Measurements from ENCODE around the gene PROCA1. TPM values are rescaled to one million over a fixed set of nuclear protein-coding genes. Genes with fewer than 3 reads are reported as not detected.
A peak's percentile ranks its signal among the peaks of the same experiment; 100 is the strongest.

Gene PROCA1
- total and polyA plus RNA-seq, 2 of the 8 experiments (the other 6 are each of a cell fraction or from before 2014, with no cell fraction given) = 21.2 to 26.3 TPM

GRCh38 chr17:28661635-28662526 lies 49.8 kb downstream of the PROCA1 start, which contains the start of the genes SDF2 and SUPT6H:
Gene SDF2, minus strand, starts transcription at chr17:28661906. Its CDS starts 30 bp downstream, at chr17:28661876.
Gene SUPT6H, plus strand, starts transcription at chr17:28662205. Its CDS starts 11,197 bp downstream, at chr17:28673402.
- Histone ChIP-seq H3K4me2 (ENCODE audit: insufficient read depth in 1 of 2, low read depth in 2 of 2, low read length in 2 of 2) (peak within 1 kb of the TSS; percentile 74 to 81), H2BK12ac (ENCODE audit: low read depth, low read length) (peak within 1 kb of the TSS; percentile 23; the same call in 1 of the 2 replicates), H4K91ac (replicated peaks; ENCODE audit: insufficient read length, low read length) (peak within 1 kb of the TSS; percentile 93), H3K23ac (ENCODE audit: insufficient read length) (no peak within 1 kb of the TSS), H3K27me3 (replicated peaks in 1 of 4; ENCODE audit: control insufficient read depth in 3 of 4, extremely low read depth in 1 of 4, insufficient read depth in 3 of 4, low read length in 3 of 4) (no peaks in the 10 kb centered on the region), H2BK20ac (ENCODE audit: low read length) (0 out of 2 replicates have a peak within 1 kb of the TSS, but pooled peaks have one; percentile 28), H3K79me1 (ENCODE audit: low read depth, low read length) (peaks cover 8% of the 10 kb centered on the region), H3K14ac (ENCODE audit: insufficient read length) (no peak within 1 kb of the TSS), H3K9me3 (ENCODE audit: insufficient read depth in 2 of 2, low read depth in 1 of 2, low read length in 1 of 2) (peaks cover 0 to 17% of the 10 kb centered on the region in 2 experiments; a peak in 3 of 4 replicates), H2AK5ac (ENCODE audit: low read depth, low read length) (no peak within 1 kb of the TSS), H3K9ac (replicated peaks in 1 of 4; ENCODE audit: extremely low read depth in 1 of 4, low read depth in 3 of 4, low read length in 3 of 4) (peak within 1 kb of the TSS; percentile 73 to 96 (median 93)), H4K8ac (ENCODE audit: extremely low read depth, insufficient read depth, low read length) (peak within 1 kb of the TSS; percentile 92; the same call in 1 of the 2 replicates), H3K23me2 (ENCODE audit: low read depth, low read length) (peaks cover 3% of the 10 kb centered on the region; the same call in 1 of the 2 replicates), H3K18ac (ENCODE audit: extremely low read depth, low read length) (peak within 1 kb of the TSS; percentile 95), H2BK5ac (ENCODE audit: low read depth, low read length) (peak within 1 kb of the TSS; percentile 66), H3K79me2 (ENCODE audit: control insufficient read depth in 1 of 2, insufficient read depth in 2 of 2, low read length in 2 of 2) (peaks cover 28 to 71% of the 10 kb centered on the region in 2 experiments), H3K4ac (replicated peaks; ENCODE audit: insufficient read length, low read depth, low read length) (no peak within 1 kb of the TSS), H2BK15ac (ENCODE audit: low read length) (peak within 1 kb of the TSS; percentile 18; the same call in 1 of the 2 replicates), H3K27ac (ENCODE audit: low read depth, low read length) (peak within 1 kb of the TSS; percentile 92), H2BK120ac (replicated peaks; ENCODE audit: low read depth, low read length) (peak within 1 kb of the TSS; percentile 95), H2AFZ (ENCODE audit: low read length) (peak within 1 kb of the TSS; percentile 96), H3K56ac (replicated peaks; ENCODE audit: insufficient read length, low read depth, low read length) (peak within 1 kb of the TSS; percentile 73), H3K36me3 (ENCODE audit: control insufficient read depth in 2 of 4, insufficient read depth in 4 of 4, low read length in 3 of 4) (peaks cover 0 to 25% (median 11%) of the 10 kb centered on the region in 4 experiments; a peak in 4 of 8 replicates), H4K5ac (ENCODE audit: insufficient read length, low read depth, low read length) (peak within 1 kb of the TSS; percentile 95), H4K20me1 (replicated peaks in 1 of 2; ENCODE audit: control insufficient read depth in 1 of 2, insufficient read depth in 2 of 2, low read length in 2 of 2) (peaks cover 0 to 12% of the 10 kb centered on the region in 2 experiments), H3K4me1 (replicated peaks in 1 of 4; ENCODE audit: control insufficient read depth in 3 of 4, insufficient read depth in 4 of 4, low read length in 3 of 4) (peaks cover 0 to 2% (median 0%) of the 10 kb centered on the region in 4 experiments; a peak in 3 of 7 replicates), H3K4me3 (ENCODE audit: extremely low read depth in 1 of 4, insufficient read depth in 2 of 4, low read depth in 3 of 4, low read length in 4 of 4) (peak within 1 kb of the TSS; percentile 85 to 99 (median 96))
- peak in 1 of 2 experiments; percentile 98 for DNase-seq (ENCODE audit: low read depth in 1 of 2, low spot score in 2 of 2)
- POLR2A ChIA-PET (ENCODE audit: partially characterized antibody) = interaction anchor here (0.7 to 3.9 kb wide), 25 partner anchors 7 to 88 kb away, joined by 3 to 55 read pairs (median 4); partner anchors contain the start of genes ALDOC, BLTP2, PROCA1 and RPL23A
- no peak for FAIRE-seq
- 2% methylated on average over 60 of the region's 66 CpGs; no CpG with 5 or more reads in 1 of the 2 experiments for WGBS, 2 experiments (ENCODE audit: extremely low coverage in 1 of 2, insufficient coverage in 1 of 2, insufficient read length in 1 of 2, insufficient replicate concordance in 2 of 2, low coverage in 1 of 2, low lambda C conversion rate in 2 of 2, missing lambda C conversion rate in 1 of 2)
- CTCF ChIA-PET (ENCODE audit: partially characterized antibody) = interaction anchor here (1.4 to 4.0 kb wide), 3 partner anchors 10 to 17 kb away, joined by 3 to 38 read pairs (median 12); partner anchors contain the start of gene BLTP2
- TF ChIP-seq TEAD4 (IDR thresholded peaks at IDR 0.05; ENCODE audit: low read depth, low read length) (no peak), ASH2L (IDR thresholded peaks at IDR 0.05; ENCODE audit: low read length) (peak; percentile 91), RAD21 (IDR thresholded peaks at IDR 0.05 in 1 of 2, conservative IDR thresholded peaks at IDR 0.05 in 1 of 2; ENCODE audit: low read depth in 2 of 2, low read length in 2 of 2) (no peak), FOSL1 (IDR thresholded peaks at IDR 0.05; ENCODE audit: insufficient read depth, low read depth, low read length) (no peak), RNF2 (IDR thresholded peaks at IDR 0.05; ENCODE audit: borderline replicate concordance, low read depth, low read length, missing control alignments, poor library complexity, severe bottlenecking) (no peak), SUZ12 (IDR thresholded peaks at IDR 0.05; ENCODE audit: low read length) (no peak), HDAC2 (IDR thresholded peaks at IDR 0.05; ENCODE audit: borderline replicate concordance in 1 of 2, low read depth in 2 of 2, low read length in 2 of 2) (0 out of 4 replicates have a peak, but pooled peaks have one; percentile 11 to 86), RFX5 (IDR thresholded peaks at IDR 0.05; ENCODE audit: borderline replicate concordance, low read depth, low read length) (no peak; the same call in 1 of the 2 replicates), SIX5 (IDR thresholded peaks at IDR 0.05; ENCODE audit: low read depth, low read length) (no peak)
